ENCODE measurements around the gene AMIGO1. TPM values are rescaled to one million over a fixed set of nuclear protein-coding genes. Genes with fewer than 3 reads are reported as not detected.

AMIGO1 gene
- total and polyA plus RNA-seq, 10 of the 15 experiments (the other 5 are each of a cell fraction or from before 2014, with no cell fraction given) = 0.02 to 0.28 (median 0.08) TPM; not detected in 1

DNA sequence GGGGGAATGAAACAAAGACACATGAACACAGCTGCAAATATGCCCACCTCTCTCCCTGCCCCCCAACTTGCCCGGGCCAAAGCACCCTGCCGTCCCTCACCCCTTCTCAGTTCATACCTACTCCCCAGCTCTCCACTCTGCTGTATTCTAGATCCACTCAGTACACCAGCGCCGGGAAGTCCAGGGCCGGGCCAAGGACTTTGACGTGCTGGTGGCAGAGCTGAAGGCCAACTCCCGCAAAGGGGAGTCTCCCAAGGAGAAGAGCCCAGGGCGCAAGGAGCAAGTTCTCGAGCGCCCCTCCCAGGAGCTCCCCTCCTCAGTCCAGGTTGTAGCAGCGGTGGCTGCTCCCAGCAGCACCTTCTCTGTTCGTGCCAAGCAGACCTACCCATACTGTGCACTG lies 20.8 kb downstream of the AMIGO1 start (continued):
- TF ChIP-seq SMAD5 (IDR thresholded peaks at IDR 0.05; ENCODE audit: low read depth) (no peak), TCF7 (IDR thresholded peaks at IDR 0.05; ENCODE audit: borderline replicate concordance) (no peak), PAX5 (IDR thresholded peaks at IDR 0.05; ENCODE audit: borderline replicate concordance, low read depth, low read length) (no peak), MYC (IDR thresholded peaks at IDR 0.05; ENCODE audit: insufficient read depth, insufficient read length, insufficient replicate concordance, low read length, severe bottlenecking) (no peak), ZNF217 (IDR thresholded peaks at IDR 0.05) (no peak), ATF7 (IDR thresholded peaks at IDR 0.05; ENCODE audit: low read depth) (no peak), ZBED1 (IDR thresholded peaks at IDR 0.05; ENCODE audit: borderline replicate concordance) (no peak)
- TF ChIP-seq, protein P1, sequence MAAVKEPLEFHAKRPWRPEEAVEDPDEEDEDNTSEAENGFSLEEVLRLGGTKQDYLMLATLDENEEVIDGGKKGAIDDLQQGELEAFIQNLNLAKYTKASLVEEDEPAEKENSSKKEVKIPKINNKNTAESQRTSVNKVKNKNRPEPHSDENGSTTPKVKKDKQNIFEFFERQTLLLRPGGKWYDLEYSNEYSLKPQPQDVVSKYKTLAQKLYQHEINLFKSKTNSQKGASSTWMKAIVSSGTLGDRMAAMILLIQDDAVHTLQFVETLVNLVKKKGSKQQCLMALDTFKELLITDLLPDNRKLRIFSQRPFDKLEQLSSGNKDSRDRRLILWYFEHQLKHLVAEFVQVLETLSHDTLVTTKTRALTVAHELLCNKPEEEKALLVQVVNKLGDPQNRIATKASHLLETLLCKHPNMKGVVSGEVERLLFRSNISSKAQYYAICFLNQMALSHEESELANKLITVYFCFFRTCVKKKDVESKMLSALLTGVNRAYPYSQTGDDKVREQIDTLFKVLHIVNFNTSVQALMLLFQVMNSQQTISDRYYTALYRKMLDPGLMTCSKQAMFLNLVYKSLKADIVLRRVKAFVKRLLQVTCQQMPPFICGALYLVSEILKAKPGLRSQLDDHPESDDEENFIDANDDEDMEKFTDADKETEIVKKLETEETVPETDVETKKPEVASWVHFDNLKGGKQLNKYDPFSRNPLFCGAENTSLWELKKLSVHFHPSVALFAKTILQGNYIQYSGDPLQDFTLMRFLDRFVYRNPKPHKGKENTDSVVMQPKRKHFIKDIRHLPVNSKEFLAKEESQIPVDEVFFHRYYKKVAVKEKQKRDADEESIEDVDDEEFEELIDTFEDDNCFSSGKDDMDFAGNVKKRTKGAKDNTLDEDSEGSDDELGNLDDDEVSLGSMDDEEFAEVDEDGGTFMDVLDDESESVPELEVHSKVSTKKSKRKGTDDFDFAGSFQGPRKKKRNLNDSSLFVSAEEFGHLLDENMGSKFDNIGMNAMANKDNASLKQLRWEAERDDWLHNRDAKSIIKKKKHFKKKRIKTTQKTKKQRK (IDR thresholded peaks at IDR 0.05; ENCODE audit: low read depth, low read length) = no peak

- ChIA-PET POLR2A (no interaction called here), CTCF (interaction anchor here (14.1 to 26.7 kb wide), 2 partner anchors 23 to 44 kb away, joined by 240 to 1280 read pairs; partner anchors contain the start of genes AMIGO1 and GPR61), RAD21 (ENCODE audit: unreplicated experiment) (interaction anchor here (13.4 kb wide), 1 partner anchor 43 kb away, joined by 422 read pairs; no protein-coding TSS in a partner anchor), SMC1A (ENCODE audit: uncharacterized antibody, unreplicated experiment) (interaction anchor here (14.4 kb wide), 1 partner anchor 43 kb away, joined by 431 read pairs; no protein-coding TSS in a partner anchor)
- no peak overlapping the region for H3K27ac ChIP-seq (ENCODE audit: control insufficient read depth, insufficient read depth)
- no peaks in the 10 kb centered on the region for H4K20me1 ChIP-seq (ENCODE audit: control insufficient read depth, insufficient read depth)
- FAIRE-seq = no peak
- H3K4me2 ChIP-seq (ENCODE audit: control insufficient read depth, insufficient read depth) = no peak overlapping the region
- no peaks in the 10 kb centered on the region for H3K27me3 ChIP-seq (replicated peaks in 1 of 2; ENCODE audit: control insufficient read depth in 2 of 2, insufficient read depth in 2 of 2, low read length in 1 of 2)
- H2AFZ ChIP-seq (ENCODE audit: control insufficient read depth, low read depth, low read length) = no peak overlapping the region
- no TSS peak for BruUV-seq (replicated peaks)
- H3K9ac ChIP-seq (ENCODE audit: control insufficient read depth, insufficient read depth, low read length) = no peak overlapping the region
- in situ Hi-C loops (cut with MboI) = loop anchor here (5.0 kb wide), 1 partner anchor 134 kb away; no protein-coding TSS in a partner anchor
- H3K4me1 ChIP-seq (ENCODE audit: control insufficient read depth, insufficient read depth, low read length) = peaks cover 6% of the 10 kb centered on the region
- no peak for DNase-seq (ENCODE audit: low read depth, low spot score)
- intact Hi-C loops (cut with micrococcal nuclease; ENCODE audit: unreplicated experiment) = no loop called here
- H3K79me2 ChIP-seq (ENCODE audit: control insufficient read depth, insufficient read depth, low read length) = peaks cover 9% of the 10 kb centered on the region
- H3K36me3 ChIP-seq (ENCODE audit: control insufficient read depth in 2 of 2, insufficient read depth in 2 of 2, low read length in 1 of 2) = peaks cover 0 to 4% of the 10 kb centered on the region in 2 experiments
- no peak for ATAC-seq
- no peaks in the 10 kb centered on the region for H3K9me3 ChIP-seq (replicated peaks; ENCODE audit: control insufficient read depth, insufficient read depth, low read length)
- H3K4me3 ChIP-seq = no peak overlapping the region
- WGBS (ENCODE audit: insufficient coverage, insufficient replicate concordance, low lambda C conversion rate, missing lambda C conversion rate) = 63% methylated on average over 5 of the region's 5 CpGs
- TF ChIP-seq NR2C1 (IDR thresholded peaks at IDR 0.05) (no peak), TARDBP (IDR thresholded peaks at IDR 0.05; ENCODE audit: borderline replicate concordance) (no peak), POLR2AphosphoS2 (IDR thresholded peaks at IDR 0.05; ENCODE audit: low read depth, low read length) (no peak), CTCF (IDR thresholded peaks at IDR 0.05 in 2 of 3, conservative IDR thresholded peaks at IDR 0.05 in 1 of 3; ENCODE audit: control insufficient read depth in 2 of 3, extremely low read depth in 1 of 3, insufficient read depth in 1 of 3, low read depth in 3 of 3, low read length in 3 of 3) (peak in 1 of 3 experiments; percentile 3; a peak in 1 of 6 replicates), POLR2AphosphoS5 (IDR thresholded peaks at IDR 0.05; ENCODE audit: low read length) (0 out of 2 replicates have a peak, but pooled peaks have one; percentile 32), PAX8 (IDR thresholded peaks at IDR 0.05) (no peak), CBFB (IDR thresholded peaks at IDR 0.05; ENCODE audit: low read depth) (no peak)
- TF ChIP-seq, protein P2, sequence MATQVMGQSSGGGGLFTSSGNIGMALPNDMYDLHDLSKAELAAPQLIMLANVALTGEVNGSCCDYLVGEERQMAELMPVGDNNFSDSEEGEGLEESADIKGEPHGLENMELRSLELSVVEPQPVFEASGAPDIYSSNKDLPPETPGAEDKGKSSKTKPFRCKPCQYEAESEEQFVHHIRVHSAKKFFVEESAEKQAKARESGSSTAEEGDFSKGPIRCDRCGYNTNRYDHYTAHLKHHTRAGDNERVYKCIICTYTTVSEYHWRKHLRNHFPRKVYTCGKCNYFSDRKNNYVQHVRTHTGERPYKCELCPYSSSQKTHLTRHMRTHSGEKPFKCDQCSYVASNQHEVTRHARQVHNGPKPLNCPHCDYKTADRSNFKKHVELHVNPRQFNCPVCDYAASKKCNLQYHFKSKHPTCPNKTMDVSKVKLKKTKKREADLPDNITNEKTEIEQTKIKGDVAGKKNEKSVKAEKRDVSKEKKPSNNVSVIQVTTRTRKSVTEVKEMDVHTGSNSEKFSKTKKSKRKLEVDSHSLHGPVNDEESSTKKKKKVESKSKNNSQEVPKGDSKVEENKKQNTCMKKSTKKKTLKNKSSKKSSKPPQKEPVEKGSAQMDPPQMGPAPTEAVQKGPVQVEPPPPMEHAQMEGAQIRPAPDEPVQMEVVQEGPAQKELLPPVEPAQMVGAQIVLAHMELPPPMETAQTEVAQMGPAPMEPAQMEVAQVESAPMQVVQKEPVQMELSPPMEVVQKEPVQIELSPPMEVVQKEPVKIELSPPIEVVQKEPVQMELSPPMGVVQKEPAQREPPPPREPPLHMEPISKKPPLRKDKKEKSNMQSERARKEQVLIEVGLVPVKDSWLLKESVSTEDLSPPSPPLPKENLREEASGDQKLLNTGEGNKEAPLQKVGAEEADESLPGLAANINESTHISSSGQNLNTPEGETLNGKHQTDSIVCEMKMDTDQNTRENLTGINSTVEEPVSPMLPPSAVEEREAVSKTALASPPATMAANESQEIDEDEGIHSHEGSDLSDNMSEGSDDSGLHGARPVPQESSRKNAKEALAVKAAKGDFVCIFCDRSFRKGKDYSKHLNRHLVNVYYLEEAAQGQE (IDR thresholded peaks at IDR 0.05; ENCODE audit: low read depth, low read length) = no peak
These were observed 21.3 kb downstream of the AMIGO1 start for GRCh38 chr1:109488201-109488600.
